Kidney (tissue), 14 donors: ENCODE measurements around the gene NOG. TPM values are rescaled to one million over a fixed set of nuclear protein-coding genes. Genes with fewer than 3 reads are reported as not detected.

Experiments
- DNase-seq, 5 donors: peaks; one replicate each; pipeline ENCODE4 v3.0.0-alpha.2; 2013 to 2020
- FAIRE-seq: peaks from 2 replicates; lab custom pipeline; 2012; peaks lifted over from hg19 to GRCh38; lab: Jason Lieb, UNC
- H3K27ac ChIP-seq, 2 donors: one replicate each; pipeline ENCODE4 v1.7.0; 2013; ENCODE audit warnings: low read depth in 2 of 2, low read length in 2 of 2, inconsistent platforms in 1 of 2
- H3K27me3 ChIP-seq: one replicate; pipeline ENCODE4 v1.7.1; 2013; ENCODE audit warnings: low read length, inconsistent platforms; ENCODE audit not compliant: control insufficient read depth, insufficient read depth
- H3K36me3 ChIP-seq, 3 donors: one replicate each; pipeline versions ENCODE4 v1.7.0 to v1.7.1; 2013; ENCODE audit warnings: low read length in 3 of 3, control low read depth in 1 of 3, inconsistent platforms in 1 of 3; ENCODE audit not compliant: insufficient read depth in 3 of 3, control insufficient read depth in 2 of 3
- H3K4me1 ChIP-seq, 3 donors: one replicate each; pipeline versions ENCODE4 v1.7.0 to v1.7.1; 2013; ENCODE audit warnings: low read length in 3 of 3, inconsistent platforms in 1 of 3, low read depth in 1 of 3; ENCODE audit not compliant: control insufficient read depth in 2 of 3, insufficient read depth in 2 of 3
- H3K4me3 ChIP-seq, 3 donors: one replicate each; pipeline versions ENCODE4 v1.7.0 to v1.8.1; 2013; ENCODE audit warnings: low read length in 3 of 3, control low read depth in 1 of 3, inconsistent platforms in 1 of 3
- H3K9ac ChIP-seq, 3 donors: one replicate each; pipeline versions ENCODE4 v1.7.0 to v1.7.1; 2013; ENCODE audit warnings: low read length in 3 of 3, control low read depth in 1 of 3, inconsistent platforms in 1 of 3
- H3K9me3 ChIP-seq, 3 donors: one replicate each; pipeline versions ENCODE4 v1.7.0 to v1.7.1; 2013; ENCODE audit warnings: low read length in 3 of 3, control low read depth in 1 of 3, inconsistent platforms in 1 of 3; ENCODE audit not compliant: control insufficient read depth in 2 of 3, insufficient read depth in 1 of 3
- CTCF ChIP-seq: IDR thresholded peaks from 3 replicates; pipeline ENCODE4 v1.5.1; 2012; ENCODE audit warnings: mild to moderate bottlenecking, moderate library complexity, borderline replicate concordance; ENCODE audit not compliant: insufficient read depth; ENCODE audit errors: extremely low read depth
- intact Hi-C: fragments of 100-400 bp; cut with DNase I; formaldehyde crosslinking; loops from one replicate; pipeline ENCODE4 v1.11.1; 2022
- polyA plus RNA-seq: library from polyadenylated mRNA; stranded (reverse); fragments of 350-450 nt; fragmentation: Illumina TruSeq; extraction: RNeasy Lipid Tissue Mini Kit (QIAGEN cat#74804); gene quantifications from one replicate; pipeline ENCODE4 v1.2.3, GENCODE V29; 2014; ENCODE audit warnings: low read depth, low replicate concordance; ENCODE audit not compliant: insufficient read depth
- total RNA-seq: library from RNA; stranded (reverse); fragmentation: NEBNext Ultra II Directional; extraction: Animal tissue kit (Norgen Biotek cat#: 25700); gene quantifications from one replicate; pipeline ENCODE4 v1.2.1, GENCODE V29; 2021
- donor health status: control.
- donor health status: control.
- donor health status: control.
- donor health status: control.
- donor health status: control.
- donor health status: DM: yes; HTN: yes; CAD: no.
- donor health status: Normal renal cell carcinoma (clear cell type).

Gene NOG
- total and polyA plus RNA-seq, 2 donors from 2014 or later, result 0.34 to 0.98 TPM

- Histone ChIP-seq H3K27ac (no peak overlapping the region), H3K36me3 (no peaks in the 10 kb centered on the region), H3K4me1 (peaks cover 0 to 12% (median 7%) of the 10 kb centered on the region in 3 donors), H3K4me3 (peak overlapping the region in 2 of 3 donors; percentile 41 to 42), H3K9ac (no peak overlapping the region), H3K9me3 (no peaks in the 10 kb centered on the region), H3K27me3 (no peaks in the 10 kb centered on the region)
- TF ChIP-seq CTCF, result no peak
- peak in 4 of 5 donors; percentile 70 to 88 (median 82) for DNase-seq
- intact Hi-C loops, result no loop called here
- FAIRE-seq, result no peak
These were observed 4.0 kb downstream of the NOG start for GRCh38 chr17:56597495-56597990.

- H3K27ac ChIP-seq, result no peak overlapping the region
- H3K36me3 ChIP-seq, result no peaks in the 10 kb centered on the region
- no peaks in the 10 kb centered on the region for H3K9me3 ChIP-seq
- FAIRE-seq (no peak), DNase-seq (no peak)
- intact Hi-C loops, result no loop called here
- no peak overlapping the region for H3K4me3 ChIP-seq
- peaks cover 0 to 8% (median 7%) of the 10 kb centered on the region in 3 donors for H3K4me1 ChIP-seq
- no peak overlapping the region for H3K9ac ChIP-seq
- no peaks in the 10 kb centered on the region for H3K27me3 ChIP-seq
- no peak for TF ChIP-seq CTCF
These were observed 5.0 kb downstream of the NOG start for GRCh38 chr17:56598466-56598865.

GRCh38 chr17:56599088-56599487 is 5.6 kb downstream of the NOG start:
- Histone ChIP-seq H3K27ac (no peak overlapping the region), H3K27me3 (no peaks in the 10 kb centered on the region), H3K9me3 (no peaks in the 10 kb centered on the region), H3K9ac (no peak overlapping the region), H3K4me1 (peaks cover 0 to 8% (median 7%) of the 10 kb centered on the region in 3 donors), H3K36me3 (no peaks in the 10 kb centered on the region), H3K4me3 (no peak overlapping the region)
- FAIRE-seq (no peak), DNase-seq (no peak)
- intact Hi-C loops, result no loop called here
- no peak for TF ChIP-seq CTCF

GRCh38 chr17:56599566-56599965 is 6.1 kb downstream of the NOG start:
- Histone ChIP-seq H3K4me1 (peaks cover 0 to 8% (median 7%) of the 10 kb centered on the region in 3 donors), H3K27ac (no peak overlapping the region), H3K27me3 (no peaks in the 10 kb centered on the region), H3K4me3 (no peak overlapping the region), H3K9ac (no peak overlapping the region), H3K36me3 (no peaks in the 10 kb centered on the region), H3K9me3 (no peaks in the 10 kb centered on the region)
- FAIRE-seq, result no peak
- intact Hi-C loops, result no loop called here
- DNase-seq, result no peak
- TF ChIP-seq CTCF, result no peak
